Stimulated activated naive CD8-positive, alpha-beta T cell treated with anti-CD3 and anti-CD28 coated beads, Interleukin-15, Interleukin-2, amounts not matched to agents 100 ng/mL and 50 ng/mL, for 24 hours (primary cell): ENCODE data around the gene PDGFA.

Source experiments
- H3K27ac Mint-ChIP-seq: one replicate; pipeline ENCODE4 v1.8.0; 2021; ENCODE audit warnings: mild to moderate bottlenecking, mixed read lengths
- H3K27me3 Mint-ChIP-seq: one replicate; pipeline ENCODE4 v1.8.0; 2021; ENCODE audit warnings: mixed read lengths
- H3K36me3 Mint-ChIP-seq: one replicate; pipeline ENCODE4 v1.8.0; 2021; ENCODE audit warnings: low read depth, mixed read lengths
- H3K4me1 Mint-ChIP-seq: one replicate; pipeline ENCODE4 v1.8.0; 2021; ENCODE audit warnings: low read depth, mixed read lengths
- H3K4me3 Mint-ChIP-seq: one replicate; pipeline ENCODE4 v1.8.0; 2021; ENCODE audit warnings: mild to moderate bottlenecking, mixed read lengths
- H3K9me3 Mint-ChIP-seq: one replicate; pipeline ENCODE4 v1.8.0; 2021; ENCODE audit warnings: mixed read lengths

Gene PDGFA

DNA sequence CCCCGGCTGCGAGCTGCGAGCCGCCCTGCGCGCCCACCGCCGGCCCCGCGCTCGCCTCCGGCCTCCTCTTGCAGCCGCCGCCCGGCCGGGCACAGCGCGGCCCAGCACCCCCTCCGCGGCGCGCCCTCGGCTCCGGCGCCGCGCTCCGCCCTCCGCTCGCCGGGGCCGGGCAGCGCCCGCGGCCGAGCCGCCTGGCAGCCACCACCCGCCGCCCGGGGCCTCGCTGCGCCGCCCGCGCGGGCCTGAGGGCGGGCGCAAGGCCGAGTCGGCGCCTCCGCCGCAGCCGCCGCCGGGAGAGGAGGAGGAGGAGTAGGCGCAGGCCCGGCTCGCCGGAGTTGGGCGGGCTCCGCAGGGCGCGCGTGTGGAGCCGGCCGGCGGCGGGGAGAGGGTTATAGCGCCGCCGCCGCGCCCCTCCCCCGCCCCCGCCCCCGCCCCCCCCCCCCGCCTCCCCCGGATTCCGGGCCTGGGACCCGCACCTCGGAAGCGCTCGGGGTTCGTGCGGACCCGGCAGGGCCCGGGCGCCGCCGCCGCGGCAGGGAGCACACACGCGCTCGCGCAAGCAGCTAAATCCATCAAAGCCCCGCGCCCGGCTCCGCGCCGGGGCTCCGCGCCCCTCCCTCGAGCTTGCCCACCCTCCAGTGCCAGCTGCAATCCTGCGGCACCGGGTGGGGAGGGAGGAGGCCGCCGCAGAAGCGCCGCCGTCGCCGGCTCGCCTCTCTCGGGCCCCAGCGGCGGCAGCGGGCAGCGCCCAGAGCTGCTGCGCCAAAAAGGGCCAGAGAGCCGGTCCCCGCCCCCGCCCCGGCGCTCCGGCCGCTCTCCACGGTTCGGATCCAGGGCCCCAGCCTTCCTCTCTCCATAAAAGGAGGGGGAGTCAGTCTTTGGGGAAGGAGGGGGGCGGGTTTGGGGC, at the start of gene PDGFA:
Gene PDGFA, minus strand, starts transcription at position 363 of the 907 bp plus-strand sequence. CDS start 845 bp downstream, outside the sequence.
- Mint-ChIP-seq H3K9me3 (no peaks in the 10 kb centered on the region), H3K27me3 (peaks cover 34% of the 10 kb centered on the region), H3K4me1 (peaks cover 29% of the 10 kb centered on the region), H3K36me3 (peaks cover 3% of the 10 kb centered on the region), H3K4me3 (peak within 1 kb of the TSS; percentile 87), H3K27ac (no peak within 1 kb of the TSS)

DNA sequence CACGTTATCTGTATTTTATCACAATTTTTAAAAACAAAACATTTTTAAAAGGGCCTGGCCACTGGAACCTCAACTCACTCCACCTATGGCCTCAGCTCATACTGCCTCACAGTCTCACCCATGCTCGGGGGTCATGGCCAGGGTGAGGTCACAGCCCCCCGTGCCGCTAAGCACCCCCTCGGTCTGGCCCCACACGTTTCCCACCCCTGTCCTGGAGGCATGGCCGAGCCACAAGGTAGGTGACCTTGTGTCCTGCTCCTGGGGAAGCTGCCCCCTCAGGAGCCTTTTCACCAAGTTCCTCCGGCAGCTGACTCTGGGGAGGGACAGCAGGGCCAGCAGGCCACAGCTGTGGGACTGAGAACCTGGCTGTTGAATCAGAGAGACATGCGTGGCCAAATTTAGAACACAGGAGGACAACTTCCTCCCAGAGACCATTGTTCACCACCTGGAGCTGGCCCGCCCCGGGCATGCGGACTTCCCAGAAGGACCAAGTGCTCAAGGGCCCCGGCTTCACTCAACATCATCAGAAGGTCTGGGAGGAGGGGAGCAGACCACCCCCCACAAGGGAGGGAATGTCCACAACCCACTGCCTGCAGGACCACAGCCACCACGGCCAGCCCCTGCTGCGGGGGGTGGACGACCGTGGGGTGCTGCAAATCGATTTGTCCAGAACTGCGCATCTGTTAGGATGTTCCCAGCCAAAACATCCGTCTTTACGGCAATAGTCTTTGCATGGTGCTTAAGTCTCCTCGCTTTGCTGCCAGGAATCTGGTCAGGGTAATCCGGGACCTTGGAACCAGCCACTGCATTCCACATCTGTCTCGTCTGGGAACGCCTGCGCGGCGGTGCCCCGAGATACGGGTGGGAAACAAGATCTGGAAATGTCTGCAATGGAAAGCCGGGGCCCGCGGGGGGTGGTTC, 48.6 kb upstream of the PDGFA start:
- H3K4me3 Mint-ChIP-seq = no peak overlapping the region
- H3K36me3 Mint-ChIP-seq = peaks cover 12% of the 10 kb centered on the region
- no peak overlapping the region for H3K27ac Mint-ChIP-seq
- H3K9me3 Mint-ChIP-seq = no peaks in the 10 kb centered on the region
- H3K27me3 Mint-ChIP-seq = no peaks in the 10 kb centered on the region
- no peaks in the 10 kb centered on the region for H3K4me1 Mint-ChIP-seq

DNA sequence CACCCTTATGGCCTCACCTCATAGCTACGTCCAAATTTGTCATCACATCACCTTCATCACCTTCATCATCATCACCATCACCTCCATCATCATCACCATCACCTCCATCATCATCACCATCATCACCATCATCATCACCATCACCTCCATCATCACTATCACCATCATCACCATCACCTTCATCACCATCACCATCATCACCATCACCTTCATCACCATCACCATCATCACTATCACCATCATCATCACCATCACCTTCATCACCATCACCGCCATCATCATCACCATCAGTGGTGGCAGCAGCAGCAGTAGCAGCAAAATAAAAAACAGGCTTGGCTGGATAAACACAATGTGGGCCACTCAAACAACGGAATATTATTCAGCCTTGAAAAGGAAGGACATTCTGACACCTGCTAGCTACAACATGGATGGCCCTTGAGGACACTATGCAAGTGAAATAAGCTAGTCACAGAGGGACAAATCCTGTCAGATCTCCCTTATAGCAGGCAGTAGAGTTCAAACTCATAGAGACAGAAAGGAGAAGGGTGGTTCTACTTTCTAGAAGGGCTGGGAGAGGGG, 47.7 kb upstream of the PDGFA start:
- Mint-ChIP-seq H3K27ac (no peak overlapping the region), H3K36me3 (peaks cover 12% of the 10 kb centered on the region), H3K27me3 (no peaks in the 10 kb centered on the region), H3K4me1 (peaks cover 4% of the 10 kb centered on the region), H3K9me3 (no peaks in the 10 kb centered on the region), H3K4me3 (no peak overlapping the region)

DNA sequence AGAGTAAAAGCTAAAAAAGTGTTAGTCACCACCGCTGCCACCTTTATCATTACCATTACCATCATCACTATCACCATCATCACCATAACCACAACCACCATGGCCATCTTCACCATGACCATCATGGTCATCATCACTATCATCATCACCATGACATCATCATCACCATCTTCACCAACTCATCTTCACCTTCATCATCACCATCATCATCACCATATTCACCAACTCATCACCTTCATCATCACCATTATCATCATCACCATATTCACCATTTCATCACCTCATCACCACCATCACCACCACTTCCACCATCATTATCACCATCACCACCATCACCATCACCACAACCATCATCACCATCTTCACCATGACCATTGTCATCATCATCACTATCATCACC, 46.5 kb upstream of the PDGFA start:
- no peak overlapping the region for H3K27ac Mint-ChIP-seq
- no peaks in the 10 kb centered on the region for H3K27me3 Mint-ChIP-seq
- H3K4me3 Mint-ChIP-seq = no peak overlapping the region

DNA sequence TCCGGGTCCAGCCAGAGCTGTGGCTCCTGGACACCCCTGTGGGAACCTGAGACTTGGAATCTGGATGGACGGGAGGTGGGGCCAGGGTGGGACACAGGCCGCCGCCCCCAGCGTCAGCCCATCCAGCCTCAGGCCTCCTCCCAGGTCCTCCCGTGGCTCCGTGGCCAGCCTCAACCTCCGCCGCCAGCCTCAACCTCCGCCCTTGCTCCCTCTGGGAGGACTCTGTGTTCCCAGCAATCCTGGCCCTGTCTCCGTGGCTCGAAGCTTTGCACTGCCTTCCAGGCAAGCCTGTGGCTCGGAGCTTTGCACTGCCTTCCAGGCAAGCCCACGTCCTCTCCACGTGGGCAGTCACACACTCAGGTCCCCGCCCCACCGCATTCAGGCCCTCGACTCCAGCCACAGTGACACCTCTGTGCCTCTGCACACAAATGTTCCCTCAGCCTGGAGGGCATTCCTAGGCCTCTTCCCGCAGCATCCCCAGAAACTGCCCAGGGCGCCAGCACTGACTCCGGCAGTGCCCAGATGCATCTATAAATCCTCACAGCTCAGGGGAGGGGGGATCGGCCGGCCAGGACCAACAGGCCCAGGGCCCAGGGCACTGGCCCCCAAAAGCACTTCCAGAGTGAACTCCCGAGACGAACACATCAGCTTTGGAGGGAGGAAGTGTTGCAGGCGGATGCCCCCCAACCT, 44.7 kb upstream of the PDGFA start:
- H3K27ac Mint-ChIP-seq = no peak overlapping the region
- peaks cover 6% of the 10 kb centered on the region for H3K4me1 Mint-ChIP-seq
- H3K9me3 Mint-ChIP-seq = no peaks in the 10 kb centered on the region
- no peaks in the 10 kb centered on the region for H3K27me3 Mint-ChIP-seq
- peaks cover 18% of the 10 kb centered on the region for H3K36me3 Mint-ChIP-seq
- H3K4me3 Mint-ChIP-seq = no peak overlapping the region

More for the DNA sequence above, 46.5 kb upstream of the PDGFA start:
- H3K9me3 Mint-ChIP-seq = no peaks in the 10 kb centered on the region
- peaks cover 14% of the 10 kb centered on the region for H3K36me3 Mint-ChIP-seq
- peaks cover 6% of the 10 kb centered on the region for H3K4me1 Mint-ChIP-seq

DNA sequence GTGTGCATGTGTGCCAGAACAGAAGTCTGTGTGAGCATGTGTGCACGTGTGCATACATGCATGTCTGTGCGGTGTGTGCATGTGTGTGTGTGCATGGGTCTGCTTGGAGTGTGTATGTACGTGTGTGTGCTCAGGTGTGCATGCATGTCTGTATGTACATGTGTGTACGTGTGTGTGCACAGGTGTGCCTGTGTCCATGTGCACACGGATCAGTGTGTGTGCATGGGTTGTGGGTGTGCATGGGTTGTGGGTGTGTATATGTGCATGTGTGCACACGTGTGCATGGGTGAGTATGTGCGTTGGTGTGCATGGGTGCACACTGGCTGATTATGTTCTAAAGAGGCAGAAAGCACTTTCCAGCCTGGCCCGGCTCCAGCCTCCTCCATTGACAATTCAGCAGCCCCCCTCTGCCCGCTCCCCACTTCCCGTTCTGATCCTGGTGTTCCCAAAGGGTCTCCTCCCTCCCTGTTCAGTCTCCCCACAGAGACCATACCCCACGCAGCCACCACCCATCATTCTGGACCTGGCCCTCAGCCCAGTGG, 44.1 kb upstream of the PDGFA start:
- Mint-ChIP-seq H3K9me3 (no peaks in the 10 kb centered on the region), H3K27ac (no peak overlapping the region), H3K36me3 (peaks cover 14% of the 10 kb centered on the region), H3K4me3 (no peak overlapping the region), H3K27me3 (no peaks in the 10 kb centered on the region), H3K4me1 (peaks cover 6% of the 10 kb centered on the region)

DNA sequence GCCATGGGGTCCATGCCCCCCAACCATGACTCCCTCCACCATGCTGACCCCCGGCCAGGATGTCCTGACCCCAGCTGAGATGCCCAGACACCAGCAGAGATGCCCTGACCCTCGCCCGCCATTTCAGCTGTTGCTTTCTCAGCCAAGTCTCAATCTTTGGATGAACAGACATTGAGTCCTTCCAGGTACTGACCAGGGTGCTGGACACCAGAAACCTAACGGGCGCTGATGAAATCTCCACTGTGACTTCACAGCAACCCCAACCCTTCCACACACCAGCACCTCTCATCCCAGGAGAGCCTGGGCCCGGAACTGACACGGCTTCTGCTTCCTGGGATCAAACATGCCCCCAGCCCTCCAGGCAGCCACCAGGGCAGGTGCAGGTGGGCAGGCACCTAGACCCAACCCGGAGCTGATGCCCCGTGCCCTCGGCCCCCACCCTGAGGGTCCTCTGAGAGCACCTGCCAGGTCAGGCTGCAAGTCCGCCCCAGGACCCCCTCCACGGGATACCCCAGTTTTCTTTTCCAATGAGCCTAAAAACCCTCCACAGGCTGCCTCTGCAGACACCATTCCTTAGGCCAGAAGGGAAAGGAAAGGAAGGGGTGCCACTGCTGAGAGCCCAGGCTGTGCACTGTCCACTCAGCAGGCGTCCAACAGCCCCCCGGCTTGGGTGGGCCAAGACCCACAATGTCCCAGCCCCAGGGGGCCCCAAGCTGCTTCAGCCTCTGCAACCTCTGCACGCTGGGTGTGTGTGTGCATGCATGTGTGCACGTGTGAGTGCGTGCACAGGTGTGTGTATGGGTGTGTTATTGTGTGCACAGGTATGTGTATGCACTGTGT, 43.4 kb upstream of the PDGFA start:
- H3K27ac Mint-ChIP-seq = no peak overlapping the region
- H3K36me3 Mint-ChIP-seq = peaks cover 10% of the 10 kb centered on the region
- H3K27me3 Mint-ChIP-seq = no peaks in the 10 kb centered on the region
- H3K4me1 Mint-ChIP-seq = peaks cover 6% of the 10 kb centered on the region
- no peak overlapping the region for H3K4me3 Mint-ChIP-seq
- no peaks in the 10 kb centered on the region for H3K9me3 Mint-ChIP-seq

DNA sequence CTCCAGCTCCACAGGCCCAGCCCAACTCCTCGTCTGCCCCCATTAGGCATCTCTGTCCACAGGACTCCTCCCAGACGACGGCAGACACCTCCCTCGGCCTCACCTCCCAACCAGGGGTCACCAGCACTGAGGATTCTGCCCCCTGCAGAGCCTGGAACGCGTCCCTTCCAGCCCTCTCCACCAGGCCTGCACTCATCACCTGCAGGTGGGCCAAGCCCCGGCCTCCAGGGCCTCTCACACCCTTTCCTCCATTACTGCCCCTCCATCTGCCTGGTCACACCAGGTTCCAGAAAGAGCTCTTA, 42.7 kb upstream of the PDGFA start:
- Mint-ChIP-seq H3K4me3 (no peak overlapping the region), H3K27ac (no peak overlapping the region), H3K27me3 (no peaks in the 10 kb centered on the region), H3K9me3 (no peaks in the 10 kb centered on the region), H3K36me3 (peaks cover 10% of the 10 kb centered on the region), H3K4me1 (peaks cover 6% of the 10 kb centered on the region)

DNA sequence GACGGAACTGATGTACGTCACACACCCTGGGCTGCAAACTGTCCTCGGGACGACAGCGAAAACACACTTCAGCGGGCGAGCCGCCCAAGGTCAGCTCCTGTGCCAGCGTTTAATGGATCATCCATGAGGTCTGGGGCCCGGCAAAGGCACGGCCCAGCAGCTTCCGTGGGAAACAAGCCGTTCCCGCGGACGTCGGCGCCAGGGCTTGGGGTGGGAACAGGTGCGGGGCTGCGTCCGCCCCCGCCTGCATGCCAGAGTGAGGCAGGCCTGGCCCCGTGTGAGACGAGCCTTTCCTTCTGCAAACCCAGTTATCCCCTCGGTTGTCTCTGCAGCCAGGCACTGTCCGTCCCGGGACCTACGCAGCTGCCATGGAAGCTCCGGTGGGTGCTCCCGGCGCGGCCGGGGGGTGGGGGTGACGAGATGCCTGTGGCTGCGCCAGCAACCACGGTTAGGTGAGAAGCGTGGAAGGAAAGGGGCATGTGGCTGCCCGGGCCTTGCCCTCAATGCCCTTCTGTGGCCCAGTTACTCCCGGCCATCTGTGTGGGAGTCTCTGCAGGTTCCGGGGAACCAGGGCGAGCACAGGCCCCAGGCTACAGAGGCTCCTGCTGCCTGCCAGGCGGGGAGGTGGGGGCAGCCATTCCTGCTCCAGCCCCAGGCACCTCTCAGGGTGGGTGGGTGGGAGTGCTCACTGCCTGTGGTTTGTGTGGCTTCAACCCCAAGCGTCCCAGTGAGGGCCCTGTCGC, 42.2 kb upstream of the PDGFA start:
- H3K4me1 Mint-ChIP-seq = peaks cover 6% of the 10 kb centered on the region
- H3K4me3 Mint-ChIP-seq = no peak overlapping the region
- H3K27ac Mint-ChIP-seq = no peak overlapping the region

DNA sequence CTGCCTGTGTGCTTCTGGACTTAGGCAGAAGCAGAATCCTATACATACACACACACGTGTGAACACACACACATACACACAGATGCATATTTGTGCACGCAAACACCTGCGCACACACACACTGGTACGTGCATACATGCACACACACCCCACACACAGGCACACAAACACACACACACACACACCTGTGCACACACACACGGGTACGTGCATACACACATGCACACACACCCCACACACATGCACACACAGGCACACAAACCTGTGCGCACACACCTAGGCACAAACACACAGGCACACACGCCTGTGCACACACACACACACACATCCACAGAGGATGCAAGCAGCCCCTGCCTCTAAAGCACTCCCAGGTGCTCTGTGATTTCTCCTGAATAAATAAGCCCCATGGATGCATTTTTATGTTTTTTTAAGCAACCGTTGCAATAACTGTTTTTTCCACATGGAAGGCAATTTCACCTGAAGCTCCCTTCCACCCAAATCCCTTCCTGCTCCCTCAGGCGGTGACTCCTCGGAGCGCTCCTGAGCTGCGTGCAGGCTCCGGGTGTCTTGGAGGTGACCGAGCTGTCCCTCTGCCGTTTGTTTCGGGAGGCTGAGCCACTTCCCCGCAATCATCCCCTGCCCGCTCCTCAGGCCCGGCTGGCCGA, 41.5 kb upstream of the PDGFA start:
- H3K9me3 Mint-ChIP-seq = no peaks in the 10 kb centered on the region
- H3K27ac Mint-ChIP-seq = no peak overlapping the region
- no peaks in the 10 kb centered on the region for H3K27me3 Mint-ChIP-seq
- peaks cover 10% of the 10 kb centered on the region for H3K36me3 Mint-ChIP-seq
- peaks cover 6% of the 10 kb centered on the region for H3K4me1 Mint-ChIP-seq
- no peak overlapping the region for H3K4me3 Mint-ChIP-seq

More for the DNA sequence above, 42.2 kb upstream of the PDGFA start:
- Mint-ChIP-seq H3K9me3 (no peaks in the 10 kb centered on the region), H3K27me3 (no peaks in the 10 kb centered on the region), H3K36me3 (peaks cover 10% of the 10 kb centered on the region)

DNA sequence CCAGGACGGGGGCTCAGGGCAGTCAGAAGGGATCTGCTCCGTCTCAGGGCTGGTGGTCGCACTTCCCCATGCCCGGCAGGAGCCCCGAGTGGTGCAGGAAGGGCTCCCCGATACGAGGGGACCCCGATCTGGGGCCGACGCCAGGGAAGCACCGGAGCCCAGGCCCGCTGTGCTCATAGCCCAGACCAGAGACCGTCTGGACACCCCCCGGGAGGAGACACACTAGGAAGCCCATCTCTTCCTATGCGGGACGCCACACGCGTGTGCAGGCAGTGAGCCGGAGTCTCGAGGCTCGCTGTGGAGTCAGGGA, 39.7 kb upstream of the PDGFA start:
- H3K9me3 Mint-ChIP-seq = no peaks in the 10 kb centered on the region
- H3K4me1 Mint-ChIP-seq = peaks cover 6% of the 10 kb centered on the region
- no peaks in the 10 kb centered on the region for H3K27me3 Mint-ChIP-seq
- no peak overlapping the region for H3K4me3 Mint-ChIP-seq
- H3K36me3 Mint-ChIP-seq = peaks cover 12% of the 10 kb centered on the region
- H3K27ac Mint-ChIP-seq = no peak overlapping the region

DNA sequence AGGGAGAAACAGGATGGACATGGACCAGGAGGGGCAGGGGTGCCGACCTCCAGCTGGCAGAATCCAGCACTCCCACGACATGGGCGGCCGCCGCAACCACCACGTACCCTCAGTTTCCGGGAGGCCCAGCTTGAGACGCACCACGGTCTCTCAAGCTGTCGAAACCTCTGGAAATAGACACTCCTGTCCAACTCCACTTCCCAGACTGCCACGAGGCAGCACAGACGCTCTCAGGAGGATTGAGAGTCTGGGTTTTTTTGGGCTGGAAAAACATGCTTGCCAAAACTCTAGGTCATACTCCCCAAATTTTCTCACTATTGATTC, 37.9 kb upstream of the PDGFA start:
- Mint-ChIP-seq H3K36me3 (peaks cover 12% of the 10 kb centered on the region), H3K9me3 (no peaks in the 10 kb centered on the region), H3K4me1 (peaks cover 3% of the 10 kb centered on the region), H3K27me3 (no peaks in the 10 kb centered on the region), H3K4me3 (no peak overlapping the region), H3K27ac (no peak overlapping the region)
